Stimulated activated CD4-positive, alpha-beta T cell treated with anti-CD3 and anti-CD28 coated beads, Interleukin-15, amount 100 ng/mL, for 48 hours (primary cell): Measurements from ENCODE around the gene IL20.
A peak's percentile ranks its signal among the peaks of the same experiment; 100 is the strongest.

Experiments
- DNase-seq, 2 donors: peaks; one replicate each; pipeline ENCODE4 v3.0.0-alpha.2; 2020; ENCODE audit warnings: low read depth in 2 of 2

Gene IL20

DNA sequence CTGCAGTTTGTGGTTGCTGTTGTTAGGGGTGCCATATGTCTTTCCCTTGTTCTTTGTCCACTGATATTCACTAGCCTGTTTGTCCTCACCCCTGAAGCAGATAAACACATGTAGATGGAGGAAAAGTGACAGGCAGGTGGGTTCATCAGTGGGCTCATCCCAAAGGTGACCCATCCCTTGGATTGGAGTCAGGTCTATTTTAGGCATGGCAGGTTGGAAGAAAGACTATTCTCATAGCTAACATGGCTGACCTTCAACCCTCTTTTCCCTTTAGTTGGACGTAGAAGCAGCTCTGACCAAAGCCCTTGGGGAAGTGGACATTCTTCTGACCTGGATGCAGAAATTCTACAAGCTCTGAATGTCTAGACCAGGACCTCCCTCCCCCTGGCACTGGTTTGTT lies 37.3 kb downstream of the IL20 start:
- no peak for DNase-seq

GRCh38 chr1:206903687-206904086 lies 38.3 kb downstream of the IL20 start:
- no peak for DNase-seq

GRCh38 chr1:206904423-206905142 lies 39.2 kb downstream of the IL20 start:
- DNase-seq = no peak

GRCh38 chr1:206905295-206906164 lies 40.1 kb downstream of the IL20 start:
- DNase-seq = peak in 1 of 2 donors; percentile 41

DNA sequence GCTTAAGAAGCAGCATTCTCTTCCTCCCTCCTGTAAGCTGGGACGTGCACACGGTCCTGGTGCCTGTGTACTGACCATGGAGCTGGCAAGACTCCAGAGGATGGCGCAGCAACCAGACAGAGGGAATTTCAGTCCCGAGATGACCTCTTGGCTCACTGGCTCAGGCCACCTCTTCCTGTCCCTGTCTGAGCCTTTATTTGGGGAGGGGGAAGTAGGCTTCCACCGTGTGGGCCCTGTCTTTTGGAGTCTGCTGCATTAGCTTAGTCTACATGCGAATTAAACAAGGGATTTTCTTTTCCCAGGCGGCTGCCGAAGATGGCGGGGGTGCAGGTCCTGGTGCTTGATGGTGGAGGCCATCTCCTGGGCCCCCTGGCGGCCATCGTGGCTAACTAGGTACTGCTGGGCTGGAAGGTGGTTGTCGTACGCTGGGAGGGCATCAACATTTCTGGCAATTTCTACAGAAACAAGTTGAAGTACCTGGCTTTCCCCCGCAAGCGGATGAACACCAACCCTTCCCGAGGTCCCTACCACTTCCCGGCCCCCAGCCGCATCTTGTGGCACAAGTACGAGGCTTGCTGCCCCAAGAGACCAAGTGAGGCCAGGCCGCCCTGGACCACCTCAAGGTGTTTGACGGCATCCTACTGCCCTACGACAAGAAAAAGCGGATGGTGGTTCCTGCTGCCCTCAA lies 42.0 kb downstream of the IL20 start:
- DNase-seq = no peak

DNA sequence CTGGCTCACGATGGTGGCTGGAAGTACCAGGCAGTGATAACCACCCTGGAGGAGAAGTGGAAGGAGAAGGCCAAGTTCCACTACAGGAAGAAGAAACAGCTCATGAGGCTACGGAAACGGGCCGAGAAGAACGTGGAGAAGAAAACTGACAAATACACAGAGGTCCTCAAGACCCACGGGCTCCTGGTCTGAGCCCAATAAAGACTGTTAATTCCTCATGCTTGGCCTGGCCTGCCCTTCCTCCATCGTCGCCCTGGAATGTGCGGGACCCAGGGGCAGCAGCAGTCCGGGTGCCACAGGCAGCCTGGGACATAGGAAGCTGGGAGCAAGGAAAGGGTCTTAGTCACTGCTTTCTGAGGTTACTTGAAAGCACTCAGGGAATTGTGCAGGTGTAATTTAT lies 42.6 kb downstream of the IL20 start:
- DNase-seq = no peak

- DNase-seq = no peak
These were observed 43.9 kb downstream of the IL20 start for GRCh38 chr1:206909161-206909882.

DNA sequence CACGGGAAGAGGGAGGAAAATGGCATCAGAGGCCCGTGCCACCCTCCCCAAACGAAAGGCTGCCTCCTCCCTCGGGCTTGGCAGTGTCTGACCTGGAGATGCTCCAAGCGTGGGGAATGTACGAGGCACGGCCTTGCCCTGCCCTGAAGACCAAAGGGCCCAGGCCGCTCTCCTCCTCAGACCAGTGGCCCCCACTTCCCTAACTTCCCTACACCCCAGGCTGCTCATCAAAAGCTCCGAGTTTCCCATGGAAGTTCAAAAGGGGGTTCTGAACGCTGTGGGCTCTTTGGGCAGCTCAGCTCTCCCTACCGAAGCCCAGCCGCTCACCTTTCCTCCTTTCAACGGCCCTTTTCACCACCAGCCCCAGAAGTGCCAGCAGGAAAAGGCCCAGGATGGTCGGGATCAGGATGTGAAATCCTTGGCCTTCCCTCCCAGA lies 44.5 kb downstream of the IL20 start:
- DNase-seq = no peak

GRCh38 chr1:206911064-206911663 lies 45.7 kb downstream of the IL20 start:
- no peak for DNase-seq

- DNase-seq = peak; percentile 41 to 55
These were observed 47.1 kb downstream of the IL20 start for GRCh38 chr1:206912445-206913095.

DNA sequence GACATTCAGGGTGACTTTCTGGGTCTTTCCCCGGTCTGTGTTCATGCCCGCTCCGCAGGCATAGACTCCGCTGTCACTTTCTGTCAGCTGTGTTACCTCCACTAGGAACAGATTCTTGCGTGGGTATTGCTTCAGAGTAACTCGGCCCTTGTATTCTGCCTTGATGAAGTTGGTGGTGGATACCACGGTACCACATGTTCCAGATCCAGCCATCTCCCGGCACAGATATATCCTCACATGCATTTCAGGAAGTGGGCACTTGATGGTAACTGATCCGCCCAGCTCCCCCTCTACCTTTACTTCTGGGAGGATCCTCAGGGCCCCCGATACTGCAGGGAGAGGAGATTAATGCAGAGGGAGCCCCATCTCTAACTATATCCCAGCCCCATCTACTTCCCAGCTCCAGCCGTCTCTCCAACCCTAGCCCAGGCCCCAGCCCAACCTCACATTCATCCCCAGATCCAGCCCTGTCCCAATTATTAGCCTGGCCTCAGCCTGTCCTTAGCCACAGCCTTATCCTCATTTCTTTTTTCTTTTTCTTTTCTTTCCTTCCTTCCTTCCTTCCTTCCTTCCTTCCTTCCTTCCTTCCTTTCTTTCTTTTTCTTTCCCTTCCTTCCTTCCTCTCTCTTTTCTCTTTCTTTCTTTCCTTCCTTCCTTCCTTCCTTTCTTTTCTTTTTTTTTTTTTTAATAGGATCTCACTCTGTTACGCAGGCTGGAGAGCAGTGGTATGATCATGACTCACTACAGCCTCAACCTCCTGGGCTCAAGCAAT lies 48.5 kb downstream of the IL20 start:
- DNase-seq = no peak

- no peak for DNase-seq
These were observed 49.8 kb downstream of the IL20 start for GRCh38 chr1:206915030-206915735.

- no peak for DNase-seq
These were observed 50.7 kb downstream of the IL20 start for GRCh38 chr1:206916000-206916709.

GRCh38 chr1:206918076-206918475 lies 52.7 kb downstream of the IL20 start:
- no peak for DNase-seq
